DOHH2 (cell line): ENCODE measurements around the gene PCYOX1L.

Experiments
- H3F3A ChIP-seq: fragments of 200-600 bp; sonication (generic), shearing (Covaris generic); 2 replicates; pipeline ENCODE4 v1.6.0; 2016; ENCODE audit warnings: antibody characterized with exemption, mild to moderate bottlenecking; ENCODE audit not compliant: control insufficient read depth, insufficient read depth
- H3K27ac ChIP-seq: fragments of 200-600 bp; sonication (generic); 2 replicates; pipeline ENCODE4 v1.5.1; 2014; ENCODE audit warnings: low read depth, mild to moderate bottlenecking, low read length, moderate library complexity
- H3K27me3 ChIP-seq: fragments of 200-600 bp; sonication (generic); 2 replicates; pipeline ENCODE4 v1.6.1; 2014; ENCODE audit warnings: mild to moderate bottlenecking, low read length, mixed read lengths; ENCODE audit not compliant: control insufficient read depth
- H3K36me3 ChIP-seq: fragments of 200-600 bp; sonication (generic); 2 replicates; pipeline ENCODE4 v1.6.1; 2014; ENCODE audit warnings: mild to moderate bottlenecking, low read length, moderate library complexity, mixed read lengths; ENCODE audit not compliant: control insufficient read depth
- H3K4me1 ChIP-seq: fragments of 200-600 bp; sonication (generic); 2 replicates; pipeline ENCODE4 v1.6.1; 2014; ENCODE audit warnings: mild to moderate bottlenecking, low read length, mixed read lengths; ENCODE audit not compliant: control insufficient read depth
- H3K4me2 ChIP-seq: fragments of 200-600 bp; sonication (generic); 2 replicates; pipeline ENCODE4 v1.6.0; 2014; ENCODE audit warnings: mild to moderate bottlenecking, low read length, moderate library complexity
- H3K4me3 ChIP-seq: fragments of 200-600 bp; sonication (generic); 2 replicates; pipeline ENCODE4 v1.5.1; 2014; ENCODE audit warnings: mild to moderate bottlenecking, low read length, mixed read lengths
- H3K79me2 ChIP-seq: fragments of 200-600 bp; sonication (generic); 2 replicates; pipeline ENCODE4 v1.6.1; 2014; ENCODE audit warnings: mild to moderate bottlenecking, low read length, mixed read lengths; ENCODE audit not compliant: control insufficient read depth
- H3K9me2 ChIP-seq: fragments of 200-600 bp; sonication (generic); replicated peaks from 2 replicates; pipeline ENCODE4 v1.6.1; 2014; ENCODE audit warnings: mild to moderate bottlenecking, low read length, mixed read lengths; ENCODE audit not compliant: control insufficient read depth
- H3K9me3 ChIP-seq: fragments of 200-600 bp; sonication (generic); 2 replicates; pipeline ENCODE4 v1.6.1; 2014; ENCODE audit warnings: antibody characterized with exemption, low read length, mixed read lengths; ENCODE audit not compliant: control insufficient read depth, insufficient read depth
- H4K20me1 ChIP-seq: fragments of 200-600 bp; sonication (generic); 2 replicates; pipeline ENCODE4 v1.6.0; 2014; ENCODE audit warnings: low read depth, mild to moderate bottlenecking, antibody characterized with exemption, low read length, moderate library complexity; ENCODE audit not compliant: control insufficient read depth, insufficient read depth
- EZH2phosphoT487 ChIP-seq: fragments of 200-600 bp; sonication (generic); IDR thresholded peaks from 2 replicates; pipeline ENCODE4 v1.6.1; 2017; ENCODE audit warnings: borderline replicate concordance, mild to moderate bottlenecking, antibody characterized with exemption, low read length, moderate library complexity, mixed read lengths
- TF ChIP-seq, protein P1 (sequence below): fragments of 200-600 bp; sonication (generic); IDR thresholded peaks from one replicate; pipeline ENCODE4 v1.5.1; 2014; ENCODE audit warnings: antibody characterized with exemption, mild to moderate bottlenecking, low read depth, low read length; ENCODE audit not compliant: poor library complexity, severe bottlenecking

The PCYOX1L gene

DNA sequence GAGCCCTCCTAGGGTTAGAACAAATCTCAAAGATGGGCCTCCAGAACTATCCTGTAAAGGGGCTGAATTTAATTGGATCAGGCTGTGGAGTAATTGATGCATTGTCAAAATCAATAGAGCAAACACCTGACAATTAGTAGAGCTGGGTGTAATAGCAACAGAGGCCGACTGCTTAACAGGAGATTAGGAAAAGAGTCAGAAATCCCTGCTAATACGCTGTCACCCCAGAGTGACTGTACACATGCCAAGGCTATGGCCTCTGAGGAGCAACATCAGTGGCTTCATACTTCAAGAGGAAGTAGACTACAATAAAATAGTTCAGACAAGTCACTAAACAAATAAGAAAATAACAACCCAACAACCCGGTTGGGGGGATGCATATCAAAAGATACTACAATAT is 31.2 kb upstream of the PCYOX1L start:
- no peaks in the 10 kb centered on the region for H3K4me1 ChIP-seq
- H3K4me3 ChIP-seq = no peak overlapping the region
- no peaks in the 10 kb centered on the region for H3K36me3 ChIP-seq
- H3K79me2 ChIP-seq = no peaks in the 10 kb centered on the region
- TF ChIP-seq, protein P1, sequence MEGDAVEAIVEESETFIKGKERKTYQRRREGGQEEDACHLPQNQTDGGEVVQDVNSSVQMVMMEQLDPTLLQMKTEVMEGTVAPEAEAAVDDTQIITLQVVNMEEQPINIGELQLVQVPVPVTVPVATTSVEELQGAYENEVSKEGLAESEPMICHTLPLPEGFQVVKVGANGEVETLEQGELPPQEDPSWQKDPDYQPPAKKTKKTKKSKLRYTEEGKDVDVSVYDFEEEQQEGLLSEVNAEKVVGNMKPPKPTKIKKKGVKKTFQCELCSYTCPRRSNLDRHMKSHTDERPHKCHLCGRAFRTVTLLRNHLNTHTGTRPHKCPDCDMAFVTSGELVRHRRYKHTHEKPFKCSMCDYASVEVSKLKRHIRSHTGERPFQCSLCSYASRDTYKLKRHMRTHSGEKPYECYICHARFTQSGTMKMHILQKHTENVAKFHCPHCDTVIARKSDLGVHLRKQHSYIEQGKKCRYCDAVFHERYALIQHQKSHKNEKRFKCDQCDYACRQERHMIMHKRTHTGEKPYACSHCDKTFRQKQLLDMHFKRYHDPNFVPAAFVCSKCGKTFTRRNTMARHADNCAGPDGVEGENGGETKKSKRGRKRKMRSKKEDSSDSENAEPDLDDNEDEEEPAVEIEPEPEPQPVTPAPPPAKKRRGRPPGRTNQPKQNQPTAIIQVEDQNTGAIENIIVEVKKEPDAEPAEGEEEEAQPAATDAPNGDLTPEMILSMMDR = no peak
- no peak for TF ChIP-seq EZH2phosphoT487
- H3K9me3 ChIP-seq = no peaks in the 10 kb centered on the region
- H3K27me3 ChIP-seq = no peaks in the 10 kb centered on the region
- H3K4me2 ChIP-seq = no peak overlapping the region
- no peak overlapping the region for H3K27ac ChIP-seq
- H3K9me2 ChIP-seq = no peaks in the 10 kb centered on the region; the same call in 1 of the 2 replicates
- H4K20me1 ChIP-seq = no peaks in the 10 kb centered on the region
- H3F3A ChIP-seq = no peaks in the 10 kb centered on the region

DNA sequence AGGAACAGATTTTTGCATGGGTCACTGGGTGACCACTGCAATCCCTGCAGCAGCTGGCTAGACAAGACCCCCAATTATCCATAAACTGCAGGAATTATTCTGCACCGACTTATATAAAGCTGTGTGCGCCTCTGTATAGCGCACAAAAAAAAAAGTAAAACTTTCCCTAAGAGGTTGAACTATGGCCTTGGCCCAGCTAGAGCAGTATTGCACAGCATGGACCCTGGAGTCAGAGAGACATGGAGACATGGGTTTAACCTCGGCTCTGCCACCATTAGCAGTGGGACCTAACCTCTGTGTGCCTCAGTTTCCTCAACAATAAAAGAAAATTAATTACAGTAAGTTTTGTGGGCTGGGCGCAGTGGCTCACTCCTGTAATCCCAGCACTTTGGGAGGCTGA is 29.7 kb upstream of the PCYOX1L start:
- Histone ChIP-seq H3F3A (no peaks in the 10 kb centered on the region), H3K27me3 (no peaks in the 10 kb centered on the region), H3K27ac (no peak overlapping the region), H3K9me2 (no peaks in the 10 kb centered on the region; the same call in 1 of the 2 replicates), H3K9me3 (no peaks in the 10 kb centered on the region), H3K4me1 (no peaks in the 10 kb centered on the region), H4K20me1 (no peaks in the 10 kb centered on the region), H3K79me2 (no peaks in the 10 kb centered on the region), H3K36me3 (no peaks in the 10 kb centered on the region), H3K4me2 (no peak overlapping the region), H3K4me3 (no peak overlapping the region)
- TF ChIP-seq, protein P1 = no peak
- TF ChIP-seq EZH2phosphoT487 = no peak

DNA sequence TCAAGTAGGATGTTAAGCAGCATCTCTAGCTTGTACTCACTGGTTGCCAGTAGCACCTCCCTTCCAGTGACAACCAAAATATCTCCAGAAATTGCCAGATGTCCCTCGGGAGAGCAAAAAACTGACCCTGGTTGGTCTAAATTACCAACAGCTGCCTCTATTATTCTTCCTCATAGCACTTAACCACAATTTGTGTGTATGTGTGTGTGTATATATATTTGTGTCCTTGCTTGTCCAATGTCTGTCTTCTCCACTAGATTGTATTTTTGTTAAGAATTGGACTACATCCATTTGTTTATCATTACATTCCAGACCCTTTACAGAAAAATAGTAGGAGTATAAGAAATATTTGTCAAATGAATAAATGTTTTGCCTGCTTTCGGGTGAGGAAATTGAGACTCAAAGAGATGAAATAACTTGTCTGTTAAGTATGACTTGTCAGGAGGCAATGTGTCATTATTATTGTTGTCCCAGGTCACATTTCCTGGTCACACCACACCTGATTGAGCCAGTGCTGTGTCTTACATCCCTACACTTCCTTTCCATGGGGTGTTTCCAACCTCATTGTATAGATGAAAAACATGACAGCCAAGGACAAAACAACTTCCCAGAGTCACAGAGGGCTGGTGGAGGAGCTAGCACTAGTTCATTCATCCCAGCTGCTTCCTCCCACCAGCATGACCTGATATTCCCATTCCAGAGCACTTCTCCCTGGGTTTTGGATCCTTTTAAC is 24.0 kb upstream of the PCYOX1L start:
- Histone ChIP-seq H3K4me1 (no peaks in the 10 kb centered on the region), H3K9me3 (no peaks in the 10 kb centered on the region), H3F3A (no peaks in the 10 kb centered on the region), H3K27ac (no peak overlapping the region), H4K20me1 (no peaks in the 10 kb centered on the region), H3K4me2 (no peak overlapping the region), H3K9me2 (no peaks in the 10 kb centered on the region), H3K36me3 (no peaks in the 10 kb centered on the region), H3K27me3 (no peaks in the 10 kb centered on the region; the same call in 1 of the 2 replicates), H3K79me2 (no peaks in the 10 kb centered on the region), H3K4me3 (no peak overlapping the region)
- TF ChIP-seq, protein P1 = no peak
- TF ChIP-seq EZH2phosphoT487 = no peak
